Glomerular visceral epithelial cell (primary cell): ENCODE measurements around the gene ELFN1.

Experiments used
- DNase-seq: peaks from one replicate; pipeline ENCODE4 v3.0.0-alpha.2; 2016; ENCODE audit errors: extremely low spot score

ELFN1 gene

DNA sequence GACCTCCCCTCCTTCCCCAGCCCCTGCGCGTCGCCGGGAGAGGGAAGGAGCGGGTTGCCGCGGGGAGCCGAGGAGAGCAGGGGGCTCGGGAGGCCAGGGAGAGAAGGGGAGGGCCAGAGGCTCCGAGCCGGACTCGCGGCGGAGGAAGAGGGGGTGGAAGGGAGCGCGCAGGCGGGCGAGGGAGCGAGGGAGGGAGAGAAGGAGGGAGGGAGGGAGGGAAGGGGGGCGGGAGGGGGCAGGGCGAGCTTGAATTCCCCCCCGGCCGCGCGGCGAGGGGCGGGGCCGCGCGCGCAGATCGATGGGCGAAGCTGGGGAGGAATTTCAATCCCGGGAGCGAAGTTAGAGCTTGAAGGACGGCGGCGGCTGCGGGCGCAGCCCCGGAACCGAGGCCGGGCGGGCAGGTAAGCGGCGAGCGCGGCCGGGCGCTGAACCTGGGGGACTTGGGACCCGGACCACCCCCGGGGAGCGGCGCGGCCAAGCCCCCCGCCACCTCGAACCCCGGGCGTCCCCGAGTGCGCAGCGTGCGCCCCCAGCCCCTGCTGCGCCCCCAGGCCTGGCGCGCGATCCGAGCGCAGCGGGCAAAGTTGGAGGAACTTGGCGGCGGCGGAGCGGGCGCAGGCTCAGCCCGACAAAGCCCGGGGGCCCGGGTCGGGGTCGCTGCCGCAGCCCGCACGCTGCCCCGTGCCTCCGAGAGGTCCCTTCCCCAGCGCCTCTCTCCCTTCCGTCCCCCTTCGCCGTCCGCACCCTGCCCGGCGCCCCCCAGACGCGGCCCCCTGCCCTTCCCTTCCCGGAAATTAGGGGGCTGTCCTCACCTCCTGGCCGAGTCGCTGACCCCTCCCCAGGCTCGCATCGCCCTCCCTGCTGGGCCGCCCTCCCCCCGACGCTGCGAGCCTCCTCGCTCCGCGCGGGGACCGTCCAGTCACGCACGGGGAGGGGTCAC, at the start of gene ELFN1:
Gene ELFN1 (plus strand): TSS at position 324 of the 940 bp plus-strand sequence. CDS start 74,320 bp downstream, outside the sequence.
- no peak for DNase-seq

GRCh38 chr7:1620835-1621234, 49.2 kb upstream of the ELFN1 start:
- no peak for DNase-seq

- no peak for DNase-seq
Measured at GRCh38 chr7:1621718-1622117, 48.4 kb upstream of the ELFN1 start.

GRCh38 chr7:1622441-1622840, 47.6 kb upstream of the ELFN1 start:
- DNase-seq: no peak

- no peak for DNase-seq
Measured at GRCh38 chr7:1623810-1624209, 46.3 kb upstream of the ELFN1 start.

- no peak for DNase-seq
Measured at GRCh38 chr7:1624999-1625927, 44.8 kb upstream of the ELFN1 start.

DNA sequence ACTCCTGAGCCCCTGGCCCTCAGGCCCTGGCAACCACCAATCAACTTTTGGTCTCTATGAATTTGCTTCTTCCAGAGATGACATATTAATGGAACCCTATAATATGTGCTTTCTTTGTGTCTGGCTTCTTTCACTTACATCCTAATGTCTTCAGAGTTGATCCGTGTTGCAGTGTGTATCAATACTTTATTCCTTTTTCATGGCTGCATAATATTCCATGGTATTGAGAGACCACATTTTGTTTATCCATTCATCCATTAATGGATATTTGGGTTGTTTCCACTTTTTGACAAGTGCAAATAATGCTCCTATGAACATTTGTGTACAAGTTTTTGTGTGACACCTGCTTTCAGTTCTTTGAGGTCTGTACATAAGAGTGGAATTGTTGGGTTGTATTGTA, 43.3 kb upstream of the ELFN1 start:
- no peak for DNase-seq

GRCh38 chr7:1630700-1631336, 39.3 kb upstream of the ELFN1 start:
- DNase-seq: no peak

GRCh38 chr7:1631678-1632077, 38.4 kb upstream of the ELFN1 start:
- no peak for DNase-seq

GRCh38 chr7:1632506-1632905, 37.6 kb upstream of the ELFN1 start:
- no peak for DNase-seq

- DNase-seq: no peak
Measured at GRCh38 chr7:1632916-1633785, 36.9 kb upstream of the ELFN1 start.

GRCh38 chr7:1635401-1635800, 34.7 kb upstream of the ELFN1 start:
- no peak for DNase-seq

DNA sequence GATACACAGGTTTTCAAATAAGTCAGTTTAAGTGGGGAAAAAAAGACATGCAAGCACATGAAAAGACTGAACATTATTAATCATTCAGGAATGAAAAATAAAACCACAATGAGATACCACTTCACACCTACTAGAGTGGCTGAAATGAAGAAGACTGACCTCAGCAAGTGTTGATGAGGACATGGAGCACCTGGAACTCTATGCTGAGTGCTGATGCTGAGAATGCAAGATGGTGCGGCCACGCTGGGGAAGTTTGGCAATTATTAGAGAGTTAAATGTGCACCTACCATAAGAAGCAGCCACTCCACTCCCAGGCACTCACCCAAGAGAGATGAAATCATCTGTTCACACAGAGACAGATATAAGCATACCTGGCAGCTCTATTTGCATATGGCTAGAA, 32.9 kb upstream of the ELFN1 start:
- DNase-seq: no peak

DNA sequence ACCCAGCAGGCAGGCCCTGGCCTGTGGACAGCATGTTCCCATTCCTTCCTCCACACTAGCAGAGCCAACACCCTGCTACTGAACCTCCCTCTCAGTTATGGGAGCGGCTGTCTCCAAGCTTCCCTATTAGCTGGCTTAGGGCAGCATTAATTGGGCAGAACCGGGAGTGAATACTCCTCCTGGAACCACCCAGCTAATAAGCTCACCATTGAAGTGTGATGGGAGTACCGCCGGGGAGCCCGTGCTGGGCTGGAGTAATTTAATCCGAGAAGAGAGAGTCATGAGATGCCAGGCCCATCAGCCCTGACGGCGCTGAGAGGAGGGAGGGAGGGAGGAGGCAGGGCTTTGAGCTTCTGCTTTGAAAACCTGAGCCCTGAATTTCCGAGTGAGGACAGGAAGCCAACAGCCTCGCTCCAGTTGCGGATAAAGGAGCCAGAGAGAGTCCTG, 31.8 kb upstream of the ELFN1 start:
- no peak for DNase-seq

- no peak for DNase-seq
Measured at GRCh38 chr7:1639071-1639470, 31.0 kb upstream of the ELFN1 start.

DNA sequence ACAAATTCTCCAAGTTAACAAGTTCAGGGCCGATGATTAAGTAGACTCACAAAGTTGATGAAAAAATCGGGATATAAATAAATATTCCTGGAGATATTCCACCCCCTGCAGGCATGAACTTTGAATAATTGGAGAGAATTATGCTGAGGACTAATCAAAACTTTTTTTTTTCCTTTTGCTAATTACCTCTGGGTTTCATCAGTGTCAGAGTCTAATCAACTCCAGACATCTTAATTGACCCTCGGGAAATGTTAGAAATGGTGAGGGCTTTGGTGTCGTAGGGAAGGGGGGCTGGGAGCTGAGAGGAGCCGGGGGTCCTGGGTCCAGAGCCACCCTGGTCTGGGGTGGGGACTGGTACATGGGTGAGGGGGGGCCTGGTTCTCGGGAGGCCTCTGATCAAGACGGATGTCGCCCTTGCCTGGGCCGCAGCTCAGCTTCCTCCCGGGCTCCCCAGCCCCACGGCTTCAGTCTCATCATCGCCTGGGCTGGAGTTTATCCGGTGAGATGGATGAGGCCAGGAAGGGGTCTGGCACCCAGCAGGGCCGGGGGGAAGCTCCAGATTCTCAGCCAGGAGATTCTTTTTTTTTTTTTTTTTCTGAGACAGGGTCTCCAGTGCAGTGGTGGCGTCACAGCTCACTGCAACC, 30.4 kb upstream of the ELFN1 start:
- DNase-seq: no peak

GRCh38 chr7:1640376-1641172, 29.5 kb upstream of the ELFN1 start:
- DNase-seq: no peak

DNA sequence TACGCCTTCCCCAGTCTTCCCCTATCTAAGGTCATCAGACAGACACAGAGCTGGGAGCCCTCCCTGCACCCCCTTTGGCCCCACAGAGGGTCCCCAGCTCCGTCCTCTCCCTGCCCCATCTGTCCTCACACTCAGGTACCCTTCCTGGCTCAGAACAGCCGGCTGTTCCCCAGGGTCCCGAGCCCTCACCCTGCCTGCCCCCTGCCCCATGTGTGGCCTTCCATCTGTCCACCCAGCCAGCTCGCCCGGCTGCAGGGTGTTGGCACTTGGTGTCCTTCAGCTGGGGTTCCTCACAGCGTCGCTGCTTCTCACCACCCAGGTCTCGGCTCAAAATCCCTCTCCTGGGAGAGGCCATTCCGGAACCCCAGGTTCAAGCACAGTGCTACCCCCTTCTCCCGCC, 28.9 kb upstream of the ELFN1 start:
- no peak for DNase-seq

- DNase-seq: no peak
Measured at GRCh38 chr7:1641661-1642260, 28.3 kb upstream of the ELFN1 start.
